IgD-negative memory B cell (primary cell): ENCODE results near the gene SLC4A3. TPM values are rescaled to one million over a fixed set of nuclear protein-coding genes. Genes with fewer than 3 reads are reported as not detected.
"Not testable (repeated sequence)": the region's sequence is repeated elsewhere in the genome, so short reads cannot be mapped to it uniquely, and the experiment has no call there.

ENCODE experiments used
- H3K27ac Mint-ChIP-seq, 3 donors: one replicate each; pipeline ENCODE4 v1.8.0; 2020 to 2022; ENCODE audit warnings: mild to moderate bottlenecking in 3 of 3, mixed read lengths in 3 of 3, moderate library complexity in 1 of 3
- H3K27me3 Mint-ChIP-seq: one replicate; pipeline ENCODE4 v1.8.0; 2021; ENCODE audit warnings: mixed read lengths
- H3K36me3 Mint-ChIP-seq: one replicate; pipeline ENCODE4 v1.8.0; 2020; ENCODE audit warnings: mild to moderate bottlenecking, mixed read lengths
- H3K4me1 Mint-ChIP-seq, 3 donors: one replicate each; pipeline ENCODE4 v1.8.0; 2020 to 2022; ENCODE audit warnings: mixed read lengths in 3 of 3, mild to moderate bottlenecking in 1 of 3
- H3K4me3 Mint-ChIP-seq, 4 donors: one replicate each; pipeline ENCODE4 v1.8.0; 2020 to 2022; ENCODE audit warnings: mild to moderate bottlenecking in 4 of 4, mixed read lengths in 4 of 4, moderate library complexity in 3 of 4
- H3K9me3 Mint-ChIP-seq, 3 donors: one replicate each; pipeline ENCODE4 v1.8.0; 2020 to 2021; ENCODE audit warnings: mixed read lengths in 3 of 3, mild to moderate bottlenecking in 1 of 3
- polyA plus RNA-seq: library from polyadenylated mRNA; unstranded; fragments of 300-500 nt; fragmentation: Illumina TruSeq; gene quantifications from one replicate; pipeline ENCODE4 v1.2.3, GENCODE V29; 2021

SLC4A3 gene
- polyA plus RNA-seq, 1 donor from 2014 or later = not detected

DNA sequence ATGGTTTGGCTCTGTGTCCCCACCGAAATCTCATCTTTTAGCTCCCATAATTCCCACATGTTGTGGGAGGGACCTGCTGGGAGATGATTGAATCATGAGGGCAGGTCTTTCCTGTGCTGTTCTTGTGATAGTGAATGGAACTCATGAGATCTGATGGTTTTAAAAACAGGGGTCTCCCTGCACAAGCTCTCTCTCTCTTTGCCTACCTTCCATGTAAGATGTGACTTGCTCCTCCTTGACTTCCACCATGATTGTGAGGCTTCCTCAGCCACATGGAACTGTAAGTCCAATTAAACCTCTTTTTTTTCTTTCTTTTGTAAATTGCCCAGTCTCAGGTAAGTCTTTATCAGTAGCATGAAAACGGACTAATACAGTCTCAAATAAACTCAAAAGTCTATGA, 56.0 kb downstream of the SLC4A3 start:
- peaks cover 21% of the 10 kb centered on the region for H3K27me3 Mint-ChIP-seq
- H3K4me1 Mint-ChIP-seq = peaks cover 3 to 21% (median 15%) of the 10 kb centered on the region in 3 donors
- H3K27ac Mint-ChIP-seq, H3K9me3 Mint-ChIP-seq, H3K36me3 Mint-ChIP-seq: not testable (repeated sequence)
- H3K4me3 Mint-ChIP-seq = peak overlapping the region in 1 of 4 donors; percentile 31

DNA sequence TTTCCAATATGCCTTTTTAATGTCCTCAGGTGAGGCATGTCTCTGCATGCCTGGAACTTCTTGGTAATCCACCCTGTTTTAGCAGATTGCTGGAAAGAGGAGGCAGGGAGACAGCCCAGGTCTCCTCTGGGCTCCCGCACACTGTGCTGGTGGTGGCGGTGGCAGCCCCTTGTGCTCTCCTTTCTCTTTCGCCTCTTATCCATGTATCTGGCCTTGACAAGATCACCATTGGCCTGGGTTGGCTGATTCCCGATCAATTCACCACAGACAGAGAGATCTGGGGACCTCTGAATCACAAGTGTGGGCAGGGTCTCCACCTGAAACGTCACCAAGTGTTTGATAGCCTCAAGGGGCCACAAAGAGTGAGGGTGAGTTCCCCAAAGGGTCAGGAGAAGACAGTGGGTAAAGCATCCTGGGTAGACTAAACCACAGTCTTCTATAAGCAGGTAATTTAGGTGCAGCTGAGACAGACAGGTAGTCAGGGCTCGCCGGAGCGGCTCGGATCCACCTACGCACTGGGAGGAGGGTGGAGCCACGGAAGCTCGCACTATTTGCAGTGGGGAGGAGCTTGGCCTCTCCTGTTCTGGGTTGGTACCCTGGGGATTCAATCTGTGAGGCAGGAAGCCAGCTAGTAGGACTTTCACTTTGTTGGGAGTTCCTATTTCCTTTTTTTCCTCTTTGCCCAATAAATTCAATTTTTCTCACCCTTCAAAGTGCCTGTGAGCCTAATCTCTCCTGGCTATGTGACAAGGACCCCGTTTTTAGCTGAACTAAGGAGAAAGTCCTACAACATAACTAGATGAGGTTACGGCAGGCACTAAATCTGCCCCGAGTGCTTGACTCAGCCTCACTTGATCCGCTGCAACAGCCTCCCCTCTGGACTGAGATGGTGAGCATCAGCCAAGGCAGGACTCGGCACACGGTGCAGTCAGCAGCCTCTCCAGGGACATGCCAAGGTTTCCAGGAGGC, 57.6 kb downstream of the SLC4A3 start:
- no peak overlapping the region for H3K27ac Mint-ChIP-seq
- H3K9me3 Mint-ChIP-seq = peaks cover 0 to 2% (median 0%) of the 10 kb centered on the region in 3 donors
- H3K27me3 Mint-ChIP-seq = peaks cover 19% of the 10 kb centered on the region
- H3K36me3 Mint-ChIP-seq = peaks cover 3% of the 10 kb centered on the region
- peaks cover 3 to 21% (median 15%) of the 10 kb centered on the region in 3 donors for H3K4me1 Mint-ChIP-seq
- peak overlapping the region; percentile 34 to 91 (median 84) for H3K4me3 Mint-ChIP-seq

DNA sequence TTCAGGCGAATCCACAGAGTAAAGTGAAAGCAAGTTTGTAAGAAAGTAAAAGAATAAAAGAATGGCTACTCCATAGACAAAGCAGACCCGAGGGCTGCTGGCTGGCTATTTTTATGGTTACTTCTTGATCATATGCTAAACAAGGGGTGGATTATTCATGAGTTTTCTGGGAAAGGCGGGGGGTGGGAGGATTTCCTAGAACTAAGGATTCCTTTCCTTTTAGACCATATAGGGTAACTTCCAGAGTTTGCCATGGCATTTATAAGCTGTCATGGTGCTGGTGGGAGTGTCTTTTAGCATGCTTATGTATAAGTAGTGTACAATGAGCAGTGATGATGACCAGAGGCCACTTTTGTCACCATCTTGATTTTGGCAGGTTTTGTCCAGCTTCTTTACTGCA, 59.8 kb downstream of the SLC4A3 start:
- Mint-ChIP-seq H3K36me3 (peaks cover 3% of the 10 kb centered on the region), H3K4me1 (peaks cover 3 to 21% (median 15%) of the 10 kb centered on the region in 3 donors), H3K27ac (no peak overlapping the region), H3K27me3 (peaks cover 20% of the 10 kb centered on the region), H3K9me3 (peaks cover 0 to 2% (median 0%) of the 10 kb centered on the region in 3 donors), H3K4me3 (peak overlapping the region in 1 of 4 donors; percentile 68)

DNA sequence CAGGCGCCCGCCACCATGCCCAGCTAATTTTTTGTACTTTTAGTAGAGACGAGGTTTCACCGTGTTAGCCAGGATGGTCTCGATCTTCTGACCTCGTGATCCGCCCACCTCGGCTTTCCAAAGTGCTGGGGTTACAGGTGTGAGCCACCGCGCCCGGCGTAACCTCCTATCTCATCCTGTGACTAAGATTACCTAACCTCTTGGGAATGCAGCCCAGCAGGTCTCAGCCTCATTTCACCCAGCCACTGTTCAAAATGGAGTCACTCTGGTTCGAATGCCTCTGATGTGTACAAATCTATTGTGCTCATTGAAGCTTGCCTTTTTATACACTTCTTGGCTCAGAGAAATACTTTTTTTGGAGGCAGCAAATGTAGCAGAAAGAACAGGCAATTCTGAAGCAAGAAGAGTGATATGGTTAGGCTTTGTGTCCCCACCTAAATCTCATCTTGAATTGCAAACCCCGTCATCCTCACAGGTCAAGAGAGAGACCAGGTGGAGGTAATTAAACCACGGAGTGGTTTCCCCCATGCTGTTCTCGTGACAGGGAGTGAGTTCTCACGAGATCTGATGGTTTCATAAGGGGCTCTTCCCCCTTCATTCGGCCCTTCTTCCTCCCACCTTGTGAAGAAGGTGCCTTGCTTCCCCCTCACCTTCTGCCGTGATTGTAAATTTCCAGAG, 60.6 kb downstream of the SLC4A3 start:
- no peak overlapping the region for H3K4me3 Mint-ChIP-seq
- peaks cover 0 to 5% (median 0%) of the 10 kb centered on the region in 3 donors for H3K9me3 Mint-ChIP-seq
- peaks cover 3% of the 10 kb centered on the region for H3K36me3 Mint-ChIP-seq
- no peak overlapping the region for H3K27ac Mint-ChIP-seq
- peaks cover 3 to 21% (median 15%) of the 10 kb centered on the region in 3 donors for H3K4me1 Mint-ChIP-seq
- peaks cover 21% of the 10 kb centered on the region for H3K27me3 Mint-ChIP-seq

DNA sequence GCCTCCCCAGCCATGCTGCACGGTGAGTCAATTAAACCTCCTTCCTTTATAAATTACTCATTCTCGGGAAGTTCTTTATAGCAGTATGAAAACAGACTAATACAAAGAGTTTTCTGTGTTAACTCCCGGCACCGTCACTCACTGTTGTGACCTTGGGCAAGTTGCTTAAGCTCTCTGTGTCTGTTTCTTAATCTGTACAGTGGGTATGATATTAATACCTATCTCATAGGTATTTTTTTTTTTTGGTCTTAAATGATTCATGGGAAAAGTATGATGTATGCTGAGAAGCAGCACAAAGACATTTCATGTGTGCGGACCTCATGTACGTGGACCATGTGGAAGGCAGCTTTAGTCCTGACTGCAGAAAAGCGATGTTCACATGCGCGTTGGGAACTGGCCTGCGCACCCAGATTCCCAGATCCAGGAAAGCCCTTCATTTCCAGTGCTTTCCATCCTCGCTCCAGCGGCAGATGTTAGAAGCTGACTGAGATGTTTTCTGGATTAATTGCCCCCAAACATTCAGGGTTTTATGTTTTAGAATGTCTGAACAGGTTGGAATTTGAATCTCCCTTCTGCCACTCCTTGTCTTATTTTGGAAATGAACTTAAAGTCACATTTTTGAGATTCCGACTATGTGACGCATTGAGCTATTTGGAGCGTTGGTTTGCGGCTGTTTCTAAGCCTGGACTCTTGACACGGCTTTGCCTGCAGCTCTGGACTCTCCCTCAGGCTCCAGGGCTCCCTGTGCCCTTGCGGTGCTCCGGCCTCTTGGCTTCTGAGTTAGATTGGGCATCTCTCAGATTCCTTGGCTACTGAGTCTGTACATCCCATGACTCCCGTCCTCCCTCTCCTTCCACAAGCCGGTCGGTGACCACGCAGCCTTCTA, 61.4 kb downstream of the SLC4A3 start:
- H3K9me3 Mint-ChIP-seq = peaks cover 0 to 4% (median 0%) of the 10 kb centered on the region in 3 donors
- H3K4me3 Mint-ChIP-seq = no peak overlapping the region
- no peaks in the 10 kb centered on the region for H3K36me3 Mint-ChIP-seq
- peaks cover 3 to 21% (median 15%) of the 10 kb centered on the region in 3 donors for H3K4me1 Mint-ChIP-seq
- peak overlapping the region in 1 of 3 donors; percentile 48 for H3K27ac Mint-ChIP-seq
- peaks cover 18% of the 10 kb centered on the region for H3K27me3 Mint-ChIP-seq

DNA sequence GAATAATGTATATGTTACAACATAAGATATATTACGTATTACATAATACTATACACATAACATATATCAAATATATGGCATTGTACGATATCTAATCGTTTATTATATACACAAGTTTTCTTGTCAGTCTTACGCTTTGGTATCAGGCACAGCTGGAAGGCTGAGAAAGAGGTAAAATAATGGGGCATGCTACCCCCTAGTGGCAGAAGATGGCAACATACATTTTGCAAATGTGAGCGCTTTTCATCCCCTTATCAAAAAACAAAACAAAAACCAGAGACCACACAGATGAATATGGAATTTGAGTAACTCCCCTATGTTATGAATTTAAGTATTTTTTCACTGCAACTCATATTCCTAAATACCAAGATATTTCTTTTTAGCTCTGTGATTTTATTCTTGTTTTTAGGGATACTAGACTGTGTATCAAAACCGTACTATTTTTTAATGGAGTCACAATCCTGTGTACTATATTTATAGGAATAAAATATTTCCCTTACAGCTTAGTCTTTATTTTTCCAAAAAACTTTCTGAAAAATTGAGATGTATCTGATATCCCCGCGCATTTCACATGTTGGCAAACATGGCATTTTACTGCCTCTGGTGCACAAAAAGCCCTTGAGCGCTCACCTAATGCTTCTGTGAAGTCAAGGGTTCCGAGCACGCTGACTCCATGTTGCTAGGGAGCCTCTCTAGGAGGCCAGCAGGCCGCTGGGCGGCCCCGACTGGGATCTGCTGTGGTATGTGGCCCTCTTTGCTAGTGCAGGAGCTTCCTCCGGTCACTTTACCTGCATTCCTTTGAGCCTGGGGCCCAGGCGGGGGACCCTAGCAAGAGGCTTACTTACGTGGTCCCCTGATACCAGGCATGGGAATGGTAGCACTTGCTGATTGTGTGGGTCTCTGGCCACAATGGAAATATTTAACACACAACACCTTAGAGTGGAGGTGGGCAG, 62.5 kb downstream of the SLC4A3 start:
- H3K4me1 Mint-ChIP-seq = peaks cover 2 to 15% (median 9%) of the 10 kb centered on the region in 3 donors
- H3K27ac Mint-ChIP-seq = no peak overlapping the region
- H3K36me3 Mint-ChIP-seq = no peaks in the 10 kb centered on the region
- no peak overlapping the region for H3K4me3 Mint-ChIP-seq
- H3K9me3 Mint-ChIP-seq = peaks cover 0 to 4% (median 0%) of the 10 kb centered on the region in 3 donors
- peaks cover 11% of the 10 kb centered on the region for H3K27me3 Mint-ChIP-seq

DNA sequence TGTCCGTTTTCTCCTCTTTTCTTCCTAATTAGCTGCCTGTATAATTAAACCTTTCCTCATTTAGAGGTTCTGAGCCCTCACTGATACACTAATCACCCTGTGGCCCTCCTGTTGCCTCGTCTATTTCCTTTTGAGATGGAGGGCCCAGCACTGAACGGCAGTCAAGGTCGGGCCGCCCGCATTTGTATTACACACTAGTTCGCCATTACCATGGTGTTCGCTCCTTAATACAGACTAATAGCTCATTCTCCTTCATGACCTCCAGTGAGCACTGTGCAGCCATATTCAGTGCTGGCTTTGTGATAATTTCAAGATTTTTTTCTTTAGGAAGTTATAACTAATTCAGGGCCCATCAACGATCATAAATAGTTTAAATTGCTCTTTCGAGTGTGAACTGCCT, 64.1 kb downstream of the SLC4A3 start:
- Mint-ChIP-seq H3K4me1 (peaks cover 0 to 7% (median 2%) of the 10 kb centered on the region in 3 donors), H3K27ac (no peak overlapping the region), H3K4me3 (no peak overlapping the region), H3K27me3 (peaks cover 13% of the 10 kb centered on the region), H3K36me3 (peaks cover 4% of the 10 kb centered on the region), H3K9me3 (peaks cover 0 to 4% (median 1%) of the 10 kb centered on the region in 3 donors)

Other genes with a start within 250 kb of the SLC4A3 start
- 49.9 TPM for gene DNPEP, start 239.7 kb upstream of the SLC4A3 start, polyA plus RNA-seq
- gene DES, start 209.3 kb upstream of the SLC4A3 start, polyA plus RNA-seq = not detected
- gene SPEG, start 192.8 kb upstream of the SLC4A3 start, polyA plus RNA-seq = not detected
- gene GMPPA, start 128.7 kb upstream of the SLC4A3 start, polyA plus RNA-seq = 24.4 TPM
- not detected for gene ASIC4, start 113.1 kb upstream of the SLC4A3 start, polyA plus RNA-seq
- 3.9 TPM for gene CHPF, start 83.8 kb upstream of the SLC4A3 start, polyA plus RNA-seq
- 0.28 TPM for gene TMEM198, start 83.6 kb upstream of the SLC4A3 start, polyA plus RNA-seq
- not detected for gene OBSL1, start 56.1 kb upstream of the SLC4A3 start, polyA plus RNA-seq
- not detected for gene INHA, start 55.3 kb upstream of the SLC4A3 start, polyA plus RNA-seq
- gene STK11IP, start 29.8 kb upstream of the SLC4A3 start, polyA plus RNA-seq = 9.2 TPM